A549 (cell line): ENCODE measurements around the gene MAPK8IP3.

ENCODE experiments used
- BHLHE40 ChIP-seq: IDR thresholded peaks from 2 replicates; pipeline ENCODE4 v1.6.1; 2012; ENCODE audit warnings: low read depth, low read length, inconsistent platforms
- CHD2 ChIP-seq: fragments of 150-350 bp; IDR thresholded peaks from 2 replicates; pipeline ENCODE4 v1.6.1; 2014; ENCODE audit warnings: low read length; ENCODE audit not compliant: partially characterized antibody
- RFX5 ChIP-seq: fragments of 450-650 bp; IDR thresholded peaks from 2 replicates; pipeline ENCODE4 v1.7.1; 2014; ENCODE audit warnings: antibody characterized with exemption, mild to moderate bottlenecking, moderate library complexity
- TF ChIP-seq, protein P1 (sequence below): IDR thresholded peaks from 2 replicates; pipeline ENCODE4 v1.6.1; 2012
- TF ChIP-seq, protein P2 (sequence below): fragments of >200 bp; sonication (Bioruptor Twin); formaldehyde crosslinking; IDR thresholded peaks from 3 replicates; pipeline ENCODE4 v1.5.1; 2016

DNA sequence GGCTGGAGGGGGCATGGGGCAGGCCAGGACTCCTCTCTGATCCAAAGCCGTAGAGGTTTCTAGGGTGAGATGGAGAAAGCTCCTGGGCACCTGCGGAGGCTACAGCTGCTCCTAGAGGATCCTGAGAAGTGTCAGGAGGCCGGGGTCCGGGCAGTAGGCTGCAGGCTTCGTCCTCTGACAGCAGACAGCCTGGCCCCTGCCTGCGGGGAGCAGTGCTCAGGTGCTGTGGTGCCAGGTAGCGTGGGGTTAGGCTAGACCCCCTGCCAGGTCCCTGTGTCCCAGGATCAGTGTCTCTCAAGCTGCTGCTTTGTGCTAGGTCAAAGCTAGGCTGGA lies 68.4 kb downstream of the MAPK8IP3 start:
- TF ChIP-seq, protein P1, sequence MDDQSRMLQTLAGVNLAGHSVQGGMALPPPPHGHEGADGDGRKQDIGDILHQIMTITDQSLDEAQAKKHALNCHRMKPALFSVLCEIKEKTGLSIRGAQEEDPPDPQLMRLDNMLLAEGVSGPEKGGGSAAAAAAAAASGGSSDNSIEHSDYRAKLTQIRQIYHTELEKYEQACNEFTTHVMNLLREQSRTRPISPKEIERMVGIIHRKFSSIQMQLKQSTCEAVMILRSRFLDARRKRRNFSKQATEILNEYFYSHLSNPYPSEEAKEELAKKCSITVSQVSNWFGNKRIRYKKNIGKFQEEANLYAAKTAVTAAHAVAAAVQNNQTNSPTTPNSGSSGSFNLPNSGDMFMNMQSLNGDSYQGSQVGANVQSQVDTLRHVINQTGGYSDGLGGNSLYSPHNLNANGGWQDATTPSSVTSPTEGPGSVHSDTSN: no peak
- no peak for TF ChIP-seq BHLHE40
- no peak for TF ChIP-seq RFX5
- TF ChIP-seq, protein P2, sequence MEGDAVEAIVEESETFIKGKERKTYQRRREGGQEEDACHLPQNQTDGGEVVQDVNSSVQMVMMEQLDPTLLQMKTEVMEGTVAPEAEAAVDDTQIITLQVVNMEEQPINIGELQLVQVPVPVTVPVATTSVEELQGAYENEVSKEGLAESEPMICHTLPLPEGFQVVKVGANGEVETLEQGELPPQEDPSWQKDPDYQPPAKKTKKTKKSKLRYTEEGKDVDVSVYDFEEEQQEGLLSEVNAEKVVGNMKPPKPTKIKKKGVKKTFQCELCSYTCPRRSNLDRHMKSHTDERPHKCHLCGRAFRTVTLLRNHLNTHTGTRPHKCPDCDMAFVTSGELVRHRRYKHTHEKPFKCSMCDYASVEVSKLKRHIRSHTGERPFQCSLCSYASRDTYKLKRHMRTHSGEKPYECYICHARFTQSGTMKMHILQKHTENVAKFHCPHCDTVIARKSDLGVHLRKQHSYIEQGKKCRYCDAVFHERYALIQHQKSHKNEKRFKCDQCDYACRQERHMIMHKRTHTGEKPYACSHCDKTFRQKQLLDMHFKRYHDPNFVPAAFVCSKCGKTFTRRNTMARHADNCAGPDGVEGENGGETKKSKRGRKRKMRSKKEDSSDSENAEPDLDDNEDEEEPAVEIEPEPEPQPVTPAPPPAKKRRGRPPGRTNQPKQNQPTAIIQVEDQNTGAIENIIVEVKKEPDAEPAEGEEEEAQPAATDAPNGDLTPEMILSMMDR: no peak
- no peak for TF ChIP-seq CHD2
